Endodermal cell (in vitro differentiated cells): ENCODE results near the gene RRP9. TPM values are rescaled to one million over a fixed set of nuclear protein-coding genes. Genes with fewer than 3 reads are reported as not detected.

Experiments
- DNase-seq: peaks from one replicate; pipeline ENCODE4 v3.0.0-alpha.2; 2017
- H3K27ac ChIP-seq: 2 replicates; pipeline ENCODE4 v1.5.1; 2013; ENCODE audit warnings: mild to moderate bottlenecking, low read depth, low read length, moderate library complexity
- H3K27me3 ChIP-seq: 2 replicates; pipeline ENCODE4 v1.6.1; 2013; ENCODE audit warnings: mild to moderate bottlenecking, low read length, moderate library complexity; ENCODE audit not compliant: insufficient read depth, control insufficient read depth, poor library complexity, severe bottlenecking
- H3K36me3 ChIP-seq: 2 replicates; pipeline ENCODE4 v1.7.0; 2013; ENCODE audit warnings: mild to moderate bottlenecking, low read length, moderate library complexity; ENCODE audit not compliant: control insufficient read depth, insufficient read depth
- H3K4me1 ChIP-seq: one replicate; pipeline ENCODE4 v1.7.0; 2013; ENCODE audit warnings: low read length; ENCODE audit not compliant: control insufficient read depth, insufficient read depth
- H3K4me3 ChIP-seq: 2 replicates; pipeline ENCODE4 v1.5.1; 2013; ENCODE audit warnings: mild to moderate bottlenecking, low read length, moderate library complexity
- H3K9ac ChIP-seq: 2 replicates; pipeline ENCODE4 v1.6.1; 2013; ENCODE audit warnings: mild to moderate bottlenecking, low read length, moderate library complexity; ENCODE audit not compliant: poor library complexity, severe bottlenecking; ENCODE audit errors: extremely low read depth
- H3K9me3 ChIP-seq: 2 replicates; pipeline ENCODE4 v1.6.1; 2013; ENCODE audit warnings: mild to moderate bottlenecking, low read length, moderate library complexity; ENCODE audit not compliant: control insufficient read depth
- H3K27ac Mint-ChIP-seq: 2 replicates; pipeline ENCODE4 v1.8.0; 2020; ENCODE audit warnings: mixed read lengths
- H3K27me3 Mint-ChIP-seq: 2 replicates; pipeline ENCODE4 v1.8.0; 2021; ENCODE audit warnings: mild to moderate bottlenecking, mixed read lengths; ENCODE audit not compliant: insufficient read depth
- H3K36me3 Mint-ChIP-seq: 2 replicates; pipeline ENCODE4 v1.8.0; 2020; ENCODE audit warnings: low read depth, mixed read lengths
- H3K4me1 Mint-ChIP-seq: 2 replicates; pipeline ENCODE4 v1.8.0; 2020; ENCODE audit warnings: mixed read lengths
- H3K4me3 Mint-ChIP-seq: 2 replicates; pipeline ENCODE4 v1.8.0; 2020; ENCODE audit warnings: mild to moderate bottlenecking, moderate library complexity, mixed read lengths
- H3K9me3 Mint-ChIP-seq: 2 replicates; pipeline ENCODE4 v1.8.0; 2020; ENCODE audit warnings: mild to moderate bottlenecking, mixed read lengths
- CTCF ChIP-seq: fragments of 200-600 bp; sonication (generic); conservative IDR thresholded peaks from 2 replicates; pipeline ENCODE4 v1.5.0; 2021; ENCODE audit warnings: antibody characterized with exemption, mild to moderate bottlenecking
- WGBS, 2 experiments: methylation state at CpG; one replicate each; pipeline versions ENCODE4 v1.1.5 to v1.1.7; 2013; ENCODE audit warnings: missing lambda C conversion rate in 2 of 2, mixed read lengths in 1 of 2; ENCODE audit not compliant: insufficient coverage in 1 of 2, insufficient read length in 1 of 2; 5-methylcytosine and 5-hydroxymethylcytosine counted together
- total RNA-seq, 2 donors: library from RNA; stranded (reverse); fragmentation: NEBNext Ultra II Directional in 1 of 2; extraction: Animal tissue kit (Norgen Biotek cat#: 25700) in 1 of 2; gene quantifications; 2 replicates in 1 of 2; 3 replicates in 1 of 2; pipeline ENCODE4 v1.2.1, GENCODE V29; 2021

Gene RRP9
- total RNA-seq, 2 donors from 2014 or later, result 38.6 to 89.3 TPM

- H3K9ac ChIP-seq, result no peak overlapping the region
- H3K4me3 ChIP-seq, result peak overlapping the region; percentile 88
- H3K27me3 Mint-ChIP-seq, result no peaks in the 10 kb centered on the region
- no peak for TF ChIP-seq CTCF
- peaks cover 2% of the 10 kb centered on the region for H3K36me3 Mint-ChIP-seq
- peaks cover 17% of the 10 kb centered on the region for H3K36me3 ChIP-seq
- H3K27ac Mint-ChIP-seq, result no peak overlapping the region
- peak overlapping the region; percentile 79 for H3K4me3 Mint-ChIP-seq
- no peak for DNase-seq
- H3K4me1 ChIP-seq, result peaks cover 28% of the 10 kb centered on the region
- peaks cover 50% of the 10 kb centered on the region for H3K4me1 Mint-ChIP-seq
- H3K27me3 ChIP-seq, result no peaks in the 10 kb centered on the region
- H3K27ac ChIP-seq, result no peak overlapping the region
- H3K9me3 Mint-ChIP-seq, result no peaks in the 10 kb centered on the region
- H3K9me3 ChIP-seq, result no peaks in the 10 kb centered on the region
- WGBS, 2 experiments, result 40 to 88% methylated on average over 1 to 2 of the region's 2 CpGs
Observed at GRCh38 chr3:51966016-51966415, 24.3 kb upstream of the RRP9 start.

GRCh38 chr3:51964521-51964920, 22.8 kb upstream of the RRP9 start:
- peak; percentile 41 for DNase-seq
- Histone ChIP-seq H3K4me3 (peak overlapping the region; percentile 88), H3K4me1 (peaks cover 21% of the 10 kb centered on the region), H3K27ac (peak overlapping the region; percentile 53), H3K9ac (no peak overlapping the region), H3K9me3 (no peaks in the 10 kb centered on the region), H3K27me3 (no peaks in the 10 kb centered on the region), H3K36me3 (peaks cover 32% of the 10 kb centered on the region)
- H3K9me3 Mint-ChIP-seq, result no peaks in the 10 kb centered on the region
- no peak overlapping the region for H3K27ac Mint-ChIP-seq
- no peak overlapping the region for H3K4me3 Mint-ChIP-seq
- no peak for TF ChIP-seq CTCF
- peaks cover 3% of the 10 kb centered on the region for H3K36me3 Mint-ChIP-seq
- 65 to 83% methylated on average over 2 to 4 of the region's 4 CpGs for WGBS, 2 experiments
- H3K4me1 Mint-ChIP-seq, result peaks cover 37% of the 10 kb centered on the region
- H3K27me3 Mint-ChIP-seq, result no peaks in the 10 kb centered on the region

- H3K4me3 ChIP-seq, result no peak overlapping the region
- H3K9ac ChIP-seq, result no peak overlapping the region
- no peaks in the 10 kb centered on the region for H3K9me3 ChIP-seq
- Mint-ChIP-seq H3K27ac (no peak overlapping the region), H3K27me3 (no peaks in the 10 kb centered on the region), H3K4me3 (no peak overlapping the region), H3K4me1 (peaks cover 32% of the 10 kb centered on the region), H3K36me3 (peaks cover 3% of the 10 kb centered on the region), H3K9me3 (no peaks in the 10 kb centered on the region)
- TF ChIP-seq CTCF, result no peak
- peaks cover 37% of the 10 kb centered on the region for H3K36me3 ChIP-seq
- 54 to 64% methylated on average over 7 to 12 of the region's 12 CpGs for WGBS, 2 experiments
- H3K27me3 ChIP-seq, result no peaks in the 10 kb centered on the region
- H3K27ac ChIP-seq, result peak overlapping the region; percentile 53
- peak; percentile 52 for DNase-seq
- H3K4me1 ChIP-seq, result peaks cover 21% of the 10 kb centered on the region
Observed at GRCh38 chr3:51963951-51964451, 22.3 kb upstream of the RRP9 start.
